Measurements from ENCODE around the gene ADCY6.

GRCh38 chr12:48758186-48758585 is 30.7 kb downstream of the ADCY6 start:
- TF ChIP-seq CTCF (IDR thresholded peaks at IDR 0.05) (no peak), POLR2A (IDR thresholded peaks at IDR 0.05) (no peak)
